Esophagus muscularis mucosa (tissue), 3 donors: ENCODE results near the gene TLNRD1.

Experiments used
- POLR2AphosphoS5 ChIP-seq, 2 donors: sonication (generic); formaldehyde crosslinking; IDR thresholded peaks; one replicate each; pipeline ENCODE4 v1.6.1; 2017; ENCODE audit warnings: antibody characterized with exemption in 2 of 2
- TF ChIP-seq, protein P1 (sequence below), 3 experiments: fragments of 200-600 bp in 2 of 3; fragments of 450-650 bp in 1 of 3; sonication (generic) in 2 of 3; IDR thresholded peaks; one replicate each; pipeline ENCODE4 v1.5.1; 2017 to 2019; ENCODE audit warnings: antibody characterized with exemption in 3 of 3, mild to moderate bottlenecking in 2 of 3, moderate library complexity in 1 of 3

DNA sequence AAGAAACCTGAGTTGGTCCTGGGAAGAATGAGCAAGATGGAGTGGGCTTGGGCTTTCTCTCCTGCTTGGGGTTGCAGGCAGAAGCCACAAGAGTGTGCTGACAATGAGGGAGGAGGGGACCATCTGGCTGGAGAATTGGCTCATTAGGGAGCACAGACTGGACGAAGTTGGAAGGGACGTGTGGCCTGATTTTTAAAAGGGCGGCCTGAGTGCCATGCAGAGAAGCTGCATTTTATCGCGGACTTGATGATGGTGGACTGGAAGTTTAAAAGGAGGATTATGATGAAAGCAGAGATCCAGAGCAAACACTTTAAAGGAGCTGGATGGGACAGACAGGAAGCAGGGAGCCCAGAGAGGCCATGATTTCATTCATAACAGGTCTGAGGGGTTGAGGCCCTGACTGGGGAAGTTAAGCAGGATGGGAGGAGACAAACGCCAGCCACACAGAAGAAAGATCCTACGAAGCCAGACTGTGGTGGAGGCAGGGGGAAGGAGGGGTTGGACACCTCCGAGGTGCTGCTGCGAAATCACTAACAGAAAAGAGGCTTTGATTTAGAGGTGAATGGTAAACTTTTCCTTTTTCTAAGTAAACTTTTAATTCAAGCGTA lies 23.6 kb downstream of the TLNRD1 start:
- TF ChIP-seq, protein P1, sequence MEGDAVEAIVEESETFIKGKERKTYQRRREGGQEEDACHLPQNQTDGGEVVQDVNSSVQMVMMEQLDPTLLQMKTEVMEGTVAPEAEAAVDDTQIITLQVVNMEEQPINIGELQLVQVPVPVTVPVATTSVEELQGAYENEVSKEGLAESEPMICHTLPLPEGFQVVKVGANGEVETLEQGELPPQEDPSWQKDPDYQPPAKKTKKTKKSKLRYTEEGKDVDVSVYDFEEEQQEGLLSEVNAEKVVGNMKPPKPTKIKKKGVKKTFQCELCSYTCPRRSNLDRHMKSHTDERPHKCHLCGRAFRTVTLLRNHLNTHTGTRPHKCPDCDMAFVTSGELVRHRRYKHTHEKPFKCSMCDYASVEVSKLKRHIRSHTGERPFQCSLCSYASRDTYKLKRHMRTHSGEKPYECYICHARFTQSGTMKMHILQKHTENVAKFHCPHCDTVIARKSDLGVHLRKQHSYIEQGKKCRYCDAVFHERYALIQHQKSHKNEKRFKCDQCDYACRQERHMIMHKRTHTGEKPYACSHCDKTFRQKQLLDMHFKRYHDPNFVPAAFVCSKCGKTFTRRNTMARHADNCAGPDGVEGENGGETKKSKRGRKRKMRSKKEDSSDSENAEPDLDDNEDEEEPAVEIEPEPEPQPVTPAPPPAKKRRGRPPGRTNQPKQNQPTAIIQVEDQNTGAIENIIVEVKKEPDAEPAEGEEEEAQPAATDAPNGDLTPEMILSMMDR (IDR thresholded peaks at IDR 0.05): no peak
- TF ChIP-seq POLR2AphosphoS5 (IDR thresholded peaks at IDR 0.05): no peak
